Measurements from ENCODE around the gene LRRC4C. TPM values are rescaled to one million over a fixed set of nuclear protein-coding genes. Genes with fewer than 3 reads are reported as not detected.

The LRRC4C gene
- total RNA-seq, 6 donors from 2014 or later = 0.37 to 1.2 (median 1.0) TPM; not detected in 2

GRCh38 chr11:40095446-40095845 lies 1364.0 kb downstream of the LRRC4C start:
- TF ChIP-seq EP300 (IDR thresholded peaks at IDR 0.05) = no peak
- TF ChIP-seq CTCF (IDR thresholded peaks at IDR 0.05) = no peak
- TF ChIP-seq POLR2AphosphoS5 (IDR thresholded peaks at IDR 0.05) = no peak
- TF ChIP-seq POLR2A (IDR thresholded peaks at IDR 0.05) = no peak
- Histone ChIP-seq H3K27ac (no peak overlapping the region), H3K9me3 (no peaks in the 10 kb centered on the region), H3K4me1 (no peaks in the 10 kb centered on the region), H3K27me3 (no peaks in the 10 kb centered on the region), H3K4me3 (no peak overlapping the region), H3K36me3 (no peaks in the 10 kb centered on the region)
- ATAC-seq (ENCODE audit: low FRiP score in 2 of 2) (no peak), DNase-seq (no peak)
- 47 to 59% methylated on average over 1 of the region's 1 CpG for WGBS, 2 donors

GRCh38 chr11:40094954-40095353 lies 1364.5 kb downstream of the LRRC4C start:
- no peak overlapping the region for H3K27ac ChIP-seq
- DNase-seq = no peak
- H3K4me1 ChIP-seq = no peaks in the 10 kb centered on the region
- no peak for ATAC-seq (ENCODE audit: low FRiP score in 2 of 2)
- 87% methylated on average over 2 of the region's 2 CpGs for WGBS, 2 donors
- no peak overlapping the region for H3K4me3 ChIP-seq
- H3K36me3 ChIP-seq = no peaks in the 10 kb centered on the region
- no peak for TF ChIP-seq EP300 (IDR thresholded peaks at IDR 0.05)
- no peak for TF ChIP-seq POLR2A (IDR thresholded peaks at IDR 0.05)
- TF ChIP-seq CTCF (IDR thresholded peaks at IDR 0.05) = no peak
- TF ChIP-seq POLR2AphosphoS5 (IDR thresholded peaks at IDR 0.05) = no peak
- H3K9me3 ChIP-seq = no peaks in the 10 kb centered on the region
- no peaks in the 10 kb centered on the region for H3K27me3 ChIP-seq

GRCh38 chr11:40080434-40080833 lies 1379.0 kb downstream of the LRRC4C start:
- TF ChIP-seq POLR2A (IDR thresholded peaks at IDR 0.05) = no peak
- no peak for TF ChIP-seq EP300 (IDR thresholded peaks at IDR 0.05)
- no peak for TF ChIP-seq CTCF (IDR thresholded peaks at IDR 0.05)
- TF ChIP-seq POLR2AphosphoS5 (IDR thresholded peaks at IDR 0.05) = no peak
- Histone ChIP-seq H3K4me1 (no peaks in the 10 kb centered on the region), H3K27me3 (no peaks in the 10 kb centered on the region), H3K27ac (no peak overlapping the region), H3K4me3 (no peak overlapping the region), H3K9me3 (no peaks in the 10 kb centered on the region), H3K36me3 (no peaks in the 10 kb centered on the region)
- WGBS, 2 donors = 76 to 90% methylated on average over 7 of the region's 7 CpGs
- ATAC-seq (ENCODE audit: low FRiP score in 2 of 2) (no peak), DNase-seq (no peak)

Small RNA genes within 50 kb of the gene (small RNA-seq; reads per million reads assigned to genes)
- gene RF00019 (0 reads per million in 4 donors), gene RNU6-365P (0 reads per million in 4 donors)
